Loucy (cell line): ENCODE data around the gene EXOSC7.

ENCODE experiments used
- H2AFZ ChIP-seq: fragments of 200-600 bp; sonication (generic); 2 replicates; pipeline ENCODE4 v1.6.0; 2016; ENCODE audit warnings: antibody characterized with exemption, mild to moderate bottlenecking, low read length, moderate library complexity
- H3F3A ChIP-seq: fragments of 200-600 bp; 2 replicates; pipeline ENCODE4 v1.6.0; 2016; ENCODE audit warnings: antibody characterized with exemption, low read depth, mild to moderate bottlenecking
- H3K27me3 ChIP-seq: fragments of 200-600 bp; sonication (generic); 2 replicates; pipeline ENCODE4 v1.6.1; 2014; ENCODE audit warnings: low read length, mild to moderate bottlenecking; ENCODE audit not compliant: insufficient read depth, poor library complexity, severe bottlenecking
- H3K36me3 ChIP-seq: fragments of 200-600 bp; sonication (generic); 2 replicates; pipeline ENCODE4 v1.6.1; 2016; ENCODE audit warnings: low read length; ENCODE audit not compliant: insufficient read depth
- H3K4me1 ChIP-seq: fragments of 200-600 bp; sonication (generic); 2 replicates; pipeline ENCODE4 v1.5.1; 2014; ENCODE audit warnings: low read length, mild to moderate bottlenecking; ENCODE audit not compliant: insufficient read depth, poor library complexity, severe bottlenecking
- H3K4me2 ChIP-seq: fragments of 200-600 bp; sonication (generic); 2 replicates; pipeline ENCODE4 v1.6.0; 2014; ENCODE audit warnings: antibody characterized with exemption, low read length, low read depth, mild to moderate bottlenecking; ENCODE audit not compliant: poor library complexity, severe bottlenecking
- H3K4me3 ChIP-seq: fragments of 200-600 bp; sonication (generic); 2 replicates; pipeline ENCODE4 v1.5.1; 2014; ENCODE audit warnings: low read length, mild to moderate bottlenecking, mixed read lengths; ENCODE audit not compliant: poor library complexity, severe bottlenecking
- H3K79me2 ChIP-seq: fragments of 200-600 bp; sonication (generic); 2 replicates; pipeline ENCODE4 v1.6.1; 2014; ENCODE audit warnings: low read length; ENCODE audit not compliant: insufficient read depth
- H3K9ac ChIP-seq: fragments of 200-600 bp; sonication (generic); 2 replicates; pipeline ENCODE4 v1.6.0; 2014; ENCODE audit warnings: mild to moderate bottlenecking, low read depth, low read length, moderate library complexity; ENCODE audit not compliant: poor library complexity, severe bottlenecking
- H3K9me2 ChIP-seq: fragments of 200-600 bp; sonication (generic); replicated peaks from 2 replicates; pipeline ENCODE4 v1.6.1; 2016; ENCODE audit warnings: low read depth, low read length, mixed read lengths
- H3K9me3 ChIP-seq: fragments of 200-600 bp; sonication (generic); 2 replicates; pipeline ENCODE4 v1.6.1; 2014; ENCODE audit warnings: mild to moderate bottlenecking, antibody characterized with exemption, low read length, low read depth; ENCODE audit not compliant: insufficient read depth
- H4K20me1 ChIP-seq: fragments of 200-600 bp; sonication (generic); 2 replicates; pipeline ENCODE4 v1.6.0; 2014; ENCODE audit warnings: antibody characterized with exemption, low read length, mild to moderate bottlenecking; ENCODE audit not compliant: insufficient read depth, poor library complexity, severe bottlenecking
- CTCF ChIP-seq: fragments of 200-600 bp; sonication (generic); conservative IDR thresholded peaks from 2 replicates; pipeline ENCODE4 v1.5.1; 2014; ENCODE audit warnings: mild to moderate bottlenecking, antibody characterized with exemption, low read length
- EZH2phosphoT487 ChIP-seq: fragments of 200-600 bp; IDR thresholded peaks from 2 replicates; pipeline ENCODE4 v1.6.1; 2018; ENCODE audit warnings: antibody characterized with exemption, mild to moderate bottlenecking, moderate library complexity, borderline replicate concordance

EXOSC7 gene

GRCh38 chr3:44970926-44971490, 5.0 kb upstream of the EXOSC7 start:
- Histone ChIP-seq H3K4me1 (peaks cover 73% of the 10 kb centered on the region), H3K9me2 (no peaks in the 10 kb centered on the region), H3K36me3 (no peaks in the 10 kb centered on the region), H3K9ac (no peak overlapping the region), H2AFZ (no peak overlapping the region), H3K4me2 (peak overlapping the region; percentile 60), H3K27me3 (no peaks in the 10 kb centered on the region), H3K4me3 (peak overlapping the region; percentile 13), H3K79me2 (peaks cover 91% of the 10 kb centered on the region), H4K20me1 (peaks cover 24% of the 10 kb centered on the region), H3F3A (peaks cover 11% of the 10 kb centered on the region; the same call in 1 of the 2 replicates), H3K9me3 (no peaks in the 10 kb centered on the region)
- TF ChIP-seq CTCF (no peak), EZH2phosphoT487 (no peak)

GRCh38 chr3:44974416-44974815, 1.6 kb upstream of the EXOSC7 start:
- Histone ChIP-seq H2AFZ (no peak overlapping the region), H3K4me1 (peaks cover 66% of the 10 kb centered on the region), H3K9me3 (no peaks in the 10 kb centered on the region), H3K79me2 (peaks cover 89% of the 10 kb centered on the region), H3K36me3 (no peaks in the 10 kb centered on the region), H3K9me2 (no peaks in the 10 kb centered on the region), H3K4me2 (peak overlapping the region; percentile 89), H3K27me3 (no peaks in the 10 kb centered on the region), H3F3A (peaks cover 11% of the 10 kb centered on the region; the same call in 1 of the 2 replicates), H3K9ac (peak overlapping the region; percentile 80), H4K20me1 (peaks cover 36% of the 10 kb centered on the region), H3K4me3 (peak overlapping the region; percentile 81)
- no peak for TF ChIP-seq CTCF
- no peak for TF ChIP-seq EZH2phosphoT487

GRCh38 chr3:44981220-44981619, 5.2 kb downstream of the EXOSC7 start:
- Histone ChIP-seq H3K4me1 (peaks cover 75% of the 10 kb centered on the region), H3K4me2 (peak overlapping the region; percentile 96), H3K9me3 (no peaks in the 10 kb centered on the region), H3K27me3 (no peaks in the 10 kb centered on the region), H3K79me2 (peaks cover 87% of the 10 kb centered on the region), H4K20me1 (peaks cover 58% of the 10 kb centered on the region), H3K9me2 (no peaks in the 10 kb centered on the region), H3K4me3 (no peak overlapping the region), H3K36me3 (no peaks in the 10 kb centered on the region), H3F3A (no peaks in the 10 kb centered on the region), H3K9ac (no peak overlapping the region), H2AFZ (no peak overlapping the region)
- TF ChIP-seq EZH2phosphoT487, result no peak
- no peak for TF ChIP-seq CTCF
